Measurements from ENCODE around the gene CDH18.

The CDH18 gene

GRCh38 chr5:19728571-19728970 lies 259.4 kb downstream of the CDH18 start:
- DNase-seq = no peak

- DNase-seq = no peak
These were observed 268.9 kb downstream of the CDH18 start for GRCh38 chr5:19719109-19719508.

- no peak for DNase-seq
These were observed 274.3 kb downstream of the CDH18 start for GRCh38 chr5:19713740-19714139.

GRCh38 chr5:19709403-19709802 lies 278.6 kb downstream of the CDH18 start:
- no peak for DNase-seq

- no peak for DNase-seq
These were observed 281.2 kb downstream of the CDH18 start for GRCh38 chr5:19706776-19707175.

- no peak for DNase-seq
These were observed 286.3 kb downstream of the CDH18 start for GRCh38 chr5:19701731-19702130.

GRCh38 chr5:19694949-19695611 lies 292.9 kb downstream of the CDH18 start:
- DNase-seq = no peak

GRCh38 chr5:19690978-19691377 lies 297.0 kb downstream of the CDH18 start:
- no peak for DNase-seq

GRCh38 chr5:19685473-19685872 lies 302.5 kb downstream of the CDH18 start:
- no peak for DNase-seq

GRCh38 chr5:19676895-19677294 lies 311.1 kb downstream of the CDH18 start:
- DNase-seq = no peak

- no peak for DNase-seq
These were observed 327.3 kb downstream of the CDH18 start for GRCh38 chr5:19660679-19661078.

GRCh38 chr5:19655627-19656026 lies 332.4 kb downstream of the CDH18 start:
- DNase-seq = no peak

- DNase-seq = no peak
These were observed 349.5 kb downstream of the CDH18 start for GRCh38 chr5:19638461-19638860.

GRCh38 chr5:19630876-19631275 lies 357.1 kb downstream of the CDH18 start:
- no peak for DNase-seq

- DNase-seq = no peak
These were observed 361.8 kb downstream of the CDH18 start for GRCh38 chr5:19626211-19626610.

- DNase-seq = no peak
These were observed 362.4 kb downstream of the CDH18 start for GRCh38 chr5:19625562-19625961.

- no peak for DNase-seq
These were observed 368.4 kb downstream of the CDH18 start for GRCh38 chr5:19619571-19619970.

- no peak for DNase-seq
These were observed 371.2 kb downstream of the CDH18 start for GRCh38 chr5:19616701-19617215.

- no peak for DNase-seq
These were observed 372.3 kb downstream of the CDH18 start for GRCh38 chr5:19615661-19616060.

- DNase-seq = no peak
These were observed 372.9 kb downstream of the CDH18 start for GRCh38 chr5:19615071-19615470.

GRCh38 chr5:19608444-19609002 lies 379.5 kb downstream of the CDH18 start:
- DNase-seq = no peak

- no peak for DNase-seq
These were observed 382.1 kb downstream of the CDH18 start for GRCh38 chr5:19605846-19606407.

GRCh38 chr5:19584131-19584530 lies 403.9 kb downstream of the CDH18 start:
- no peak for DNase-seq

GRCh38 chr5:19577882-19578281 lies 410.1 kb downstream of the CDH18 start:
- DNase-seq = no peak

- no peak for DNase-seq
These were observed 420.0 kb downstream of the CDH18 start for GRCh38 chr5:19568004-19568403.

Measured in stimulated activated CD4-positive, alpha-beta T cell treated with anti-CD3 and anti-CD28 coated beads, Interleukin-2, amount 100 ng/mL, for 24 hours (primary cell).